Measurements from ENCODE around the gene NUP37.
"Not testable (repeated sequence)": the region's sequence is repeated elsewhere in the genome, so short reads cannot be mapped to it uniquely, and the experiment has no call there.

Gene NUP37, protein sequence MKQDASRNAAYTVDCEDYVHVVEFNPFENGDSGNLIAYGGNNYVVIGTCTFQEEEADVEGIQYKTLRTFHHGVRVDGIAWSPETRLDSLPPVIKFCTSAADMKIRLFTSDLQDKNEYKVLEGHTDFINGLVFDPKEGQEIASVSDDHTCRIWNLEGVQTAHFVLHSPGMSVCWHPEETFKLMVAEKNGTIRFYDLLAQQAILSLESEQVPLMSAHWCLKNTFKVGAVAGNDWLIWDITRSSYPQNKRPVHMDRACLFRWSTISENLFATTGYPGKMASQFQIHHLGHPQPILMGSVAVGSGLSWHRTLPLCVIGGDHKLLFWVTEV

DNA sequence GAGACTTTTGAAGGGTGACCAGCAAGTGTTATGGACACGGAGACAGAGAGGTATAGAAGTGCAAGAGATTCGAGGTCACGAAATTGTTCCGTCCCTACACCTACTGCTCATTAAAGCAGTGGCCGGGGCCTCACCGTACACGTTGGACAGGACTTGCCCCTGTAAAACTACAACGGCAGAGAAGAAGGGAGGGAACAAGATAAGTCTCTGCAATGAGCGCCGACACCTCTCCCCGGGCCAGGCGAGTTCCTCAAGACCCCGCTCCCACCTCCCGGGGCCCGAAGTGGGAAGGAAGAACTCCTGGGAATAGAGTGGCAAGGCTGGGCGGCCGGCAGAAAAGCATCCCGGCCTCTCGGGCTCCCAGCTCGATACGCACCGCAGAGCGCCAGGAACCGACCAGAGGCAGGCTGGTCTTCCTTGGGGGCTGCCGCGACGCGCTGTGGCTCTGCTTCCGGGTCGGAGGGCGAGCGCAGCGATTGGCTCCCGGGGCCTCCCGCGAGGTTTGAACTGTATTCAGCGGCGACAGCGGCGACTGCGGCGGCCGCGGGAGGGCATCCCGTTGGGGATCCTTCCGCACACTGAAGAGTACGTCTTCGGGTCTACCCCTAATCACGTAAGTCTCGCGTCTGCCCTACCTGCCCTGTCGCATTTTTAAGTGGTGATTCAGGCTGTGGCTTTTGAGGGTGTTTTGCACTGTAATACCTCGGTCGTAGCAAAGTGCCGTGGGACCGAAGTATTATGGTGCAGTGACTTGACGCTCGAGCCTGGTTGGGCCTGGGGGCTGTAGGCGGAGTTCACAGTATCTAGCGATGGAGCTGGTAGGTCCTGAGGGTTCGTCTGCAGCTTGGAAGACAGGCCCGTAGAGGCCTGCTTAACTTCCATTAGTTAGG lies at the start of gene NUP37, which contains the start of gene PARPBP:
TSS of gene NUP37 (minus strand) at position 441 of the 890 bp plus-strand sequence. CDS start 1,596 bp downstream, outside the sequence.
TSS of gene PARPBP (plus strand) at position 510 of the 890 bp plus-strand sequence. CDS start 3,706 bp downstream, outside the sequence.
- peak; percentile 89 for DNase-seq

DNA sequence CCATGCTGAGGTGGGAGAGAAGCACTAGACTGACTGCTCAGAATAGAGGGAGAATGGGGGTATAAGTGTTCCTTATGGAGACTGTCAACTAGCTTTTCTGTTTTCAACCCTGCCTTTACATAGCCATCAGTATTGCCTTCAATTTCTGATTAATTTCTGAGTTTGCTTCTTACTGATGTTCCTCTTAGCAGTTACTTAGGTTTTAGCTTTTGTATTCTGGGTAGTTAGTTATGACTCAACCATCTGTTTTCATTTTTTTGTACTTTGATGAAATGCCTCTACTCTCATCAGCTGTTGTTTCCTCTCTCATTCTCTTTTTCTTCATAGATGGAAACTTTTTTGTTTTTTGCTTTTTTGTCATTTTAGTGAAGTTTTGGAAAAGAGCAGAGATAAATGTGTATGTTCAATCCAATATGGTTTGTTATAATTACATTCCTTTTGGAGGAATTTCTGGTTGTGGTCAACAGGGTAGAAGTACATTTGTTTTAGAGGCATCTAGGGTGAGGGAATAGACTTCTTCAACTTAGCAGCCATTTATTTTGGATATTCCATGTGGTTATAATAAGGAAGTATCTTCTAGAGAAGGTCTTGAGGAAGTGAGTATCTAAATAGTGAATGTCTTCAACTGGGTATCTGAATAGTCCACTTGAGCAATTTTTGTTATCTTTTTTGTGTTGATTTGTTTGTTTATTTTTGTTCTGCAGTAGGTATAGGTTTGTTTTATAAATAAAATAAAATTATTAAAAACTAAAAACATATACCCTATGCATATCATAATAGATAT lies 48.1 kb upstream of the NUP37 start:
- DNase-seq: no peak

DNA sequence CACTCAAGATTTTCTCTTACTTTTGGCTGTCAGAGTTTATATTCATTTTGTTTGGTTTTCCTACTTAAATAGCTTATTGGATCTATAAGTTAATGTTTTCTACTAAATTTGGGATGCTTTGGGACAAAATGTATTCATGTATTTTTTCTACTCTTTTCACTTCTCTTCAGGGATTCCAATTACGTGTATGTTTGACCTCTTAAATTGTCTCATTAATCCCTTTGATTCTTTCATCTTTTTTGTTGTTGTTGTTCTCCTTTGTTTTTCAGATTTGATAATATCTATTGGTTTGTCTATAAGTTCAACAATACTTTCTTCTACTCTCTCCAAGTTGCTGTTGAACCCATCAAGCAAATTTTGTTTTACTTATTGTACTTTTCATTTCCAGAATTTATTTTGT lies 43.5 kb upstream of the NUP37 start:
- no peak for DNase-seq

DNA sequence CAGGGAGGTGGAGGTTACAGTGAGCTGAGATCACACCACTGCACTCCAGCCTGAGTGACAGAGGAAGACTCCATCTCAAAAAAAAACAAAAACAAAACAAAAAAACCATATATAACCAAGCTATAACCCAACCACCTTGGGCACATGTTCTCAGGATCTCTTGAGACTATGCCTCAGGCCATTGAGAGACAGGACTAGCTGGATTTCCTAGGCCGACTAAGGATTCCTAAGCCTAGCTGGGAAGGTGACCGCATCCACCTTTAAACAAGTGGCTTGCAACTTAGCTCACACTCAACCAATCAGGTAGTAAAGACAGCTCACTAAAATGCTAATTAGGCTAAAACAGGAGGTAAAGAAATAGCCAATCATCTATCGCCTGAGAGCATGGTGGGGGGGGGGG lies 35.3 kb upstream of the NUP37 start:
- not testable (repeated sequence) for DNase-seq

DNA sequence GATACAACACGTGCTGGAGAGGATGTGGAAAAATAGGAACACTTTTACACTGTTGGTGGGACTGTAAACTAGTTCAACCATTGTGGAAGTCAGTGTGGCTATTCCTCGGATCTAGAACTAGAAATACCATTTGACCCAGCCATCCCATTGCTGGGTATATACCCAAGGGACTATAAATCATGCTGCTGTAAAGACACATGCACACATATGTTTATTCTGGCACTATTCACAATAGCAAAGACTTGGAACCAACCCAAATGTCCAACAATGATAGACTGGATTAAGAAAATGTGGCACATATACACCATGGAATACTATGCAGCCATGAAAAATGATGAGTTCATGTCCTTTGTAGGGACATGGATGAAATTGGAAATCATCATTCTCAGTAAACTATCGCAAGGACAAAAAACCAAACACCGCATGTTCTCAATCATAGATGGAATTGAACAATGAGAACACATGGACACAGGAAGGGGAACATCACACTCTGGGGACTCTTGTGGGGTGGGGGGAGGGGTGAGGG lies 27.2 kb upstream of the NUP37 start:
- not testable (repeated sequence) for DNase-seq

DNA sequence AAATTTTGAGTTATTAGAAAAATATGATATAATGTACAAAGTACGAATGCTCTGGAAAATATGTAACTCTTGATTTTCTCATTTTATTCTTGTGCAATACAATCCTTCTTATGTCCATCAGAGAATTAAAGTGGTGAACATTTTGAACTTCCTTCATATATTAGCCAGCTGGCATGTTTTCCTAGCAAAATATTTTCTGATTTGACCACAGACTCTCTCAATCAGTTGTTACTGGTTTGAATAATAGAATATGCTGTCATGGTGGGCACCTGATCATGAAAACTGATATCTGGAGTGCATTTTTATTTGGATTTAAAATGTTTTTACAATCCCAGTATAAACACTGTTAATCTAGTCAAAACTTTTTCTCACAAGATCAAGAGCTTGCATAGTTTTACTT lies 24.3 kb upstream of the NUP37 start:
- no peak for DNase-seq

DNA sequence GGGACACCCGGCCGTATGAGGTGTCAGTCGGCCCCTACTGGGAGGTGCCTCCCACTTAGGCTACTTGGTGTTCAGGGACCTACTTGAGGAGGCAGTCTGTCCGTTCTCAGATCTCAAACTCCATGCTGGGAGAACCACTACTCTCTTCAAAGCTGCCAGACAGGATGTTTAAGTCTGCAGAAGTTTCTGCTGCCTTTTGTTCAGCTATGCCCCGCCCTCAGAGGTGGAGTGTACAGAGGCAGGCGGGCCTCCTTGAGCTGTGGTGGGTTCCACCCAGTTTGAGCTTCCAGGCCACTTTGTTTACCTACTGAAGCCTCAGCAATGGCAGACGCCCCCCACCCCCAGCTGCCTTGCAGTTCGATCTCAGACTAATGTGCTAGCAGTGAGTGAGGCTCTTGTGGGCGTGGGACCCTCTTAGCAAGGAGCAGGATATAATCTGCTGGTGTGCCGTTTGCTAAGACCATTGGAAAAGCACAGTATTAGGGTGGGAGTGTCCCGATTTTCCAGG lies 23.0 kb upstream of the NUP37 start:
- DNase-seq: not testable (repeated sequence)

DNA sequence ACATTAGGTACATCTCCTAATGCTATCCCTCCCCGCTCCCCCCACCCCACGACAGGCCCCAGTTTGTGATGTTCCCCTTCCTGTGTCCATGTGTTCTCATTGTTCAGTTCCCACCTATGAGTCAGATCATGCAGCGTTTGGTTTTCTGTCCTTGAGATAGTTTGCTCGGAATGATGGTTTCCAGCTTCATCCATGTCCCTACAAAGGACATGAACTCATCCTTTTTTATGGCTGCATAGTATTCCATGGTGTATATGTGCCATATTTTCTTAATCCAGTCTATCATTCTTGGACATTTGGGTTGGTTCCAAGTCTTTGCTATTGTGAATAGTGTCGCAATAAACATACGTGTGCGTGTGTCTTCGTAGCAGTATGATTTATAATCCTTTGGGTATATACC lies 17.7 kb upstream of the NUP37 start:
- DNase-seq: not testable (repeated sequence)

DNA sequence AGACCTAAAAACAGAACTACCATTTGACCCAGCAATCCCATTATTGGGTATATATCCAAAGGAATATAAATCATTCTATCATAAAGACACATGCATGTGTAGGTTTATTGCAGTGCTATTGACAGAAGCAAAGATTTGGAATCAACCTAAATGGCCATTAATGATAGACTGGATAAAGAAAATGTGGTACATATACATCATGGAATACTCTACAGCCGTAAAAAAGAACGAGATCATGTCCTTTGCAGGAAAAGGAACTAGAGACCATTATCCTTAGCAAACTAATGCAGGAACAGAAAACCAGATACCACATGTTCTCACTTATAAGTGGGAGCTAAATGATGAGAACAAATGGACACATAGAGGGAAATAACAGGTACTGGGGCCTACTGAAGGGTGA lies 11.5 kb upstream of the NUP37 start:
- DNase-seq: not testable (repeated sequence)

DNA sequence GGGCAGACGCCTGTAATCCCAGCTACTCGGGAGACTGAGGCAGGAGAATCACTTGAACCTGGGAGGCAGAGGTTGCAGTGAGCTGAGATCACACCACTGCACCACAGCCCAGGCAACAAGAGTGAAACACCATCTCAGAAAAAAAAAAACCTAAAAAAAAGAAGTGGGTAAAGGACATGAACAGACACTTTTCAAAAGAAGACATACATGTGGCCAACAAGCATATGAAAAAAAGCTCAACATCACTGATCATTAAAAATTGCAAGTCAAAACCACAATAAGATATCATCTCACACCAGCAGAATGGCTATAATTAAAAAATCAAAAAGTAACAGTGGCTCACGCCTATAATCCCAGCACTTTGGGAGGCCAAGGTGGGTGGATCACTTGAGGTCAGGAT lies 10.8 kb upstream of the NUP37 start:
- not testable (repeated sequence) for DNase-seq

DNA sequence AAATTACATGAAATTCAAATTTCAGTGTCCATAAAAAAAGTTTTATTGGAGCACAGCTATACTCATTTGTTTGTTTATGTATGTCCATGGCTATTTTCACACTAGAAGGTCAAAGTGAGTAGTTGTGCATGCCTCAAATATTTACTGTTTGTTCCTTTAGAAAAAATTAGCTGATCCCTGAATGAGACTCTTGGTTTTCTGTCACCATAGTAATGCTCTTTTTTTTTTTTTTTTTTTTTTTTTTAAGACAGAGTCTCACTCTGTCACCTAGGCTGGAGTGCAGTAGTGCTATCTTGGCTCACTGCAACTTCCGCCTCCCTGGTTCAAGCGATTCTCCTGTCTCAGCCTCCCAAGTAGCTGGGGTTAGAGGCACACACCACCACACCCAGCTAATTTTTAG lies 1.4 kb upstream of the NUP37 start:
- not testable (repeated sequence) for DNase-seq

DNA sequence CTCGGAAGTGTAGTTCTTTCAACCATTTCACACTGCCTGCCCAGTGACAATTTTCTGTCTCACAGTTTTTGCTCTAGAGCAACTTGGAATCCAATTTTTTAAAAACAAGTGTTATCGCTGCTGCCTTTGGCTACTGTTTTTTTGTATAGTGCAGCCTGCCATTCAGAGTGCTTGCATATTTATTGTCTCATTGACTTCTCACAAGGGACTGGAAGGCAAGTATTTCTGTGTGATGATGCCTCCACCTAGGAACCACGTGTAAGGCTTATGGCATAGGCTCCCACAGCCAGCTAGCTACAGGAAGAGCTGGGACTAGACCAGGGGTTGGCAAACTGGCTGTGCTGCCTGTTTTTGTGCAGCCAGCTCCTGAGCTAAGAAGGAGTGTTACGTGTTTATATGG lies 972 bp upstream of the NUP37 start:
- DNase-seq: peak; percentile 23

DNA sequence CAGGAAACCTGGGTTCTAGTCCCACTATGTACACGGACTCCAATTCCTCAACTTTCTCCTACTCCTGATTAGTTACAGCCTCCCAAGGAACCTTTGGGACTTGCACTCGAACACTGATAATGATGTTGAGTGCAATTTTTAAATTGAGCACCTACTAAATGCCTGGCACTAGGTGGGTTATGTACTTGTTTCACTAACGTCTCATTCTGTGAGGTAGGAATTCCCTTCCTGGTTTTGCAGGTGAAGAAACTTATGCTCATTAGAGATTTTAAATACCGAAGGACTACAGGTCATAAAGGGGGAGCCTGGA lies 605 bp upstream of the NUP37 start:
- DNase-seq: no peak

DNA sequence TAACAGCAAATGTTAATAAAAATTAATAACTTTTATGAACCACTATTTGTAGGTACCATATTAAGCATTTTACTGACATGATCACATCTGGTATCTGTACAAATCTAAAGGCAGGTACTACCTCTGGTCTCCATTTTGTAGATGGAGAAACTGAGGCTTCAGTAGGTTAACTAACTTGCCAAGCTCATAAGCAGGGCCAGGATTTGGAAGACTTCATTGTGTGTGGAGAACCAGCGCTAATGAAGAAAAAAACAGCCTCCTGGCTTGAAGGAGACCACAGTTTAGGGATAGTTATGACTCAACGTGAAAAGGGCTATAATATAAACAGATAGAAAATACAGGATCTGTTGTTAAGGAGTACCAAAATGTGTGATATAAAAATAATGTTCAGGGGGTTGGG lies 1.0 kb downstream of the NUP37 start:
- no peak for DNase-seq

DNA sequence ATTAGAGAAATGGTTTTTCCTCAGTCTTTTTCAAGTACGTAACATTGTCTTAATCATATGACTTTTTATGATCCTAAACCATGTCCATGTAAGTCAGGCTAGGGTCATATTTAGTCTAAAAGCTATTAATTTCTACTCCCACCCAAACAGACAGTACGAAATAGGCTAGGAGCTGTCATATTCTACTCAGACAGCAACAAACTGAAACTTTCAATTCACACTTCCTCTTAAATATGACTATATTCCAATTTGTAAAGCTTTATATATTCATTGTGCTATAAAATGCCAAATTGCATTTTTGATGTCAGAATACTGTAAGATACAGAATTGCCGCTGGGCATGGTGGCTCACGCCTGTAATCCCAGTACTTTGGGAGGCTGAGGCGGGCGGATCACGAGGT lies 3.5 kb downstream of the NUP37 start:
- no peak for DNase-seq

DNA sequence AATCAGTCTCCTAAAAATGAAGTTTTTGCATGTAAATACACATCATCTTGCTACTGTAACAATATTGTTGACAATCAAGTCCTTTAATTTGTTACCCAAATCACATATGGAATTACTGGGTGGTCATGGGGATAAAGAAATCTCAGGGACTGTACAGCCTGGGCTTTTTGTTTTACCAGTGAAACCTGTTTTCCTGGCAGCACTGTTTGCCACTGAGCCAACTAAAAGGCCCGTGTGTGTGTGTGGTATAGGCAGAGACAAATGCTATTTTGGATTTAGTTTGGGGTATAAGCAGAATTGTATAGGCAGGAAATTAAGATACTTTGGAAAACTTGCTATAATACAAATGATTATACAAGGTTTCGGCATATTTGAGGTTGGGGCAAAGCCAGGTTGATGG lies 5.7 kb downstream of the NUP37 start:
- no peak for DNase-seq

DNA sequence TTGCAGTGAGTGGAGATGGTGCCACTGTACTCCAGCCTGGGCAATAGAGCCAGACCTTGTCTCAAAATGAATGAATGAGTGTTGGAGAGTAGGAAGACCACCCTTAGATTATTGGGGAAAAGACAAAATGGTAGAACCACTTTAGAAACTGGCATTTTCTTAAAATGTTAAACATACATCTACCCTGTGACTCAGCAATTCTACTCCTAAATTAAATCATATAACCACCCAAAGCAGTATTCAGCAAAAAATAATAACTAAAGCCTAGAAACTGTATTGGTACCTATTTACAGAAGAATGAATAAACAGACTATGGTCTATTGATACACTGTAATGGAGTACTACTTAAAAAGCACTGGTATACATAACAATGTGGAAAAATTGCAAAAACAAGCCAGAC lies 9.1 kb downstream of the NUP37 start:
- no peak for DNase-seq

DNA sequence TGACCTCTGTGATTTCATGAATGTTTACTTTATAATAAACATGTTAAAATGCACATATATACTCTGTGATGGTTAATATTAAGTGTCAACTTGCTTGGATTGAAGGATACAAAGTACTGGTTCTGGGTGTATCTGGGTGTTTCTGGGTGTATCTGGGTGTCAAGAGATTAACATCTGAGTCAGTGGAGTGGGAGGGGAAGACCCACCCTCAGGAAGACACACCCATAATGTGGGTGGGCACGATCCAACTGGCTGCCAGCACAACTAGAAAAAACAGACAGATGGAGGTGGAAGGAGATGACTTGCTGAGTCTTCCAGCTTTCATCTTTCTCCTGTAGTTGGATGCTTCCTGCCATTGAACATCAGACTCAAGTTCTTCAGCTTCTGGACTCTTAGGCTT lies 11.9 kb downstream of the NUP37 start:
- DNase-seq: no peak

DNA sequence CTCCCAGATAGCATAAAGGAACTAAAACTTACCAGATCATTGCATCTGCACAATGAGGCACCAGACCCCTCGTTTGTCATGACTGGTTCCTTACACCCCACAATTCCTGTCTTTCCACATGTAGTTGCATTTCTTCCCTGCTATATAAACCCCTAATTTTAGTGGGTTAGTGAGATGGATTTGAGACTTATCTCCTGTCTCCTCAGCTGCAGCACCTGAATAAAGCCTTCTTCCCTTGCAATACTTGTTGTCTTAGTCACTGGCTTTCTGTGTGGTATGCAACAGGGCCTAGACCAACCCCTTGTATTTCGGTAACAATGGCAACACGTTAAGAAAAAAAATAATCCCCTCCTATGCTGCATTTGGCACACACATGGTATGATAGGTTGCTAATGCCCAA lies 13.0 kb downstream of the NUP37 start:
- no peak for DNase-seq

DNA sequence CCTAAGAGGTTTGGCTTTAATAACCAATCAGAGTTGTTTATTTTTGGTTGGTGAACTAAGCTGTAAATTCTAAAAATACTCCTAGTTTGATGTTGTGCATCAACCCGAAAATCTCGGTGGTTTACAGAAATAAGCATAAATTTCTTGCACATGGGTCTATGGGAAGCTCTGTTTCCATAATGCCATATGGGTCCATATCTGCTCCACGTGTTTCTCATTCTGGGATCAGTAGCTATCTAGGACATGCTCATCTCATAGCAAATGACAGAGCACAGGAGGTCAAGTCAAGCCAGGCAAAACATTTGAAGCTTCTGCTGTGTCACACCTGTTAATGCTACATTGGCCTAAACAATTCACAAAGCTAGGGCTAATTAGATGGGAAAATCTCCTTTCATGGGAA lies 23.1 kb downstream of the NUP37 start:
- DNase-seq: peak; percentile 1

DNA sequence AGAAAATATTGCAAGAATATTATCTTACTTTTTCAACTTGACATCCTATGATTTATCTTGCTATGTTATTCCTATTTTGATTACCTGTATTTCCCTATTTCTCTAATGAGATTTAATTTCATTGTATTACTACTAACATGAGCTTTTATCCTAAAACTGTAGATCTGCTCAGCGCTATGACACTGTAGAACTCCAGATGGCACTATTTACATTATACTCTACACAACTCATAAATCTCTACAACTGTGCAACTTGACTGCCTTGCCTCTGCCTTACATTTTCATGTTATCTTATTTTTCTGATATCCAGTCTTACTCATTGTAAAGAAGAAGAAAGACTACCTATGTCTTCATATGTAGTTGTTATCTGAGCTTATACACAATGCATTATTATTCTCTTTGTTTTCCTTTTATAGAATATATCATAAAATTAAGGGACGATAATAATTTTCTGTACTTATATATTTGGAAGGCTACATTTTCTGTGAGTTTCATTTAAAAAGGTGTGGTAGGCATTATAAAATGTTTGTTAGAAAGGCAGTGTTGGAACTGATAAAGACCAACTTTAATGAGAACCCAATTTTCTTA lies 24.1 kb downstream of the NUP37 start:
- peak; percentile 1 for DNase-seq

DNA sequence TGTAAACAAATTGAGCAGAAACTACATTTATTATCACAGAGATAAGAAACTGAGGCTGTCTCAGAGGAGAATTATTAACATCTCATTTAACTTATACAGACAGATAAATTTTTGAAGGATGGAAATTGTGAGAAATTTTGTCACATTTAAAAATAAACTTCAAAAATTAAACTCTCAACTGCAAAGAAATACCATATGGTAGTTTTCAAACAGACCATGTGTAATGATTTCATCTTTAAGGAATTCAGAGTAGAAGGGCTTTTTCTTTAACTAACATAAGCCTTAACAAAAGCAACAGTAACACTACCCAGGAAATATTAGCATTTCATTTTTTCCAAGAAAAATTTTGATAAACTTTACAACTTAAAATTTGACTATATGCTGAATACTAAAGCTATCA lies 26.6 kb downstream of the NUP37 start:
- DNase-seq: no peak

Data from NCI-H146 (cell line).